Glutamatergic neuron (in vitro differentiated cells): Measurements from ENCODE around the gene LLGL2. TPM values are rescaled to one million over a fixed set of nuclear protein-coding genes. Genes with fewer than 3 reads are reported as not detected.

Experiments
- DNase-seq: peaks from one replicate; pipeline ENCODE4 v3.0.0; 2022
- H3K27ac Mint-ChIP-seq: one replicate; pipeline ENCODE4 v1.8.0; 2020; ENCODE audit warnings: mild to moderate bottlenecking, mixed read lengths, inconsistent platforms; ENCODE audit not compliant: unreplicated experiment
- H3K27me3 Mint-ChIP-seq: one replicate; pipeline ENCODE4 v1.8.0; 2020; ENCODE audit warnings: mild to moderate bottlenecking, moderate library complexity, mixed read lengths, inconsistent platforms; ENCODE audit not compliant: unreplicated experiment
- H3K36me3 Mint-ChIP-seq: one replicate; pipeline ENCODE4 v1.8.0; 2020; ENCODE audit warnings: mild to moderate bottlenecking, mixed read lengths, inconsistent platforms; ENCODE audit not compliant: unreplicated experiment
- H3K4me1 Mint-ChIP-seq: one replicate; pipeline ENCODE4 v1.8.0; 2020; ENCODE audit warnings: mild to moderate bottlenecking, low read depth, mixed read lengths, inconsistent platforms; ENCODE audit not compliant: unreplicated experiment
- H3K4me3 Mint-ChIP-seq: one replicate; pipeline ENCODE4 v1.8.0; 2020; ENCODE audit warnings: mild to moderate bottlenecking, mixed read lengths, inconsistent platforms; ENCODE audit not compliant: unreplicated experiment
- H3K9me3 Mint-ChIP-seq: one replicate; pipeline ENCODE4 v1.8.0; 2020; ENCODE audit warnings: mild to moderate bottlenecking, moderate library complexity, mixed read lengths, inconsistent platforms; ENCODE audit not compliant: unreplicated experiment
- CTCF ChIP-seq: fragments of 200-600 bp; sonication (generic); IDR thresholded peaks from one replicate; pipeline ENCODE4 v1.5.0; 2021; ENCODE audit not compliant: partially characterized antibody, unreplicated experiment
- total RNA-seq: library from RNA; stranded (reverse); fragmentation: NEBNext Ultra II Directional; extraction: Animal tissue kit (Norgen Biotek cat#: 25700); gene quantifications from one replicate; pipeline ENCODE4 v1.2.1, GENCODE V29; 2021; ENCODE audit not compliant: unreplicated experiment

LLGL2 gene
- total RNA-seq, 1 donor from 2014 or later = 4.8 TPM

- peak; percentile 78 for TF ChIP-seq CTCF
- peaks cover 4% of the 10 kb centered on the region for H3K9me3 Mint-ChIP-seq
- H3K27me3 Mint-ChIP-seq = no peaks in the 10 kb centered on the region
- H3K36me3 Mint-ChIP-seq = no peaks in the 10 kb centered on the region
- peak; percentile 74 for DNase-seq
- no peaks in the 10 kb centered on the region for H3K4me1 Mint-ChIP-seq
- H3K27ac Mint-ChIP-seq = no peak overlapping the region
- H3K4me3 Mint-ChIP-seq = no peak overlapping the region
These were observed 75.8 kb downstream of the LLGL2 start for GRCh38 chr17:75601057-75601987.

- H3K9me3 Mint-ChIP-seq = peaks cover 1% of the 10 kb centered on the region
- no peak overlapping the region for H3K4me3 Mint-ChIP-seq
- peaks cover 5% of the 10 kb centered on the region for H3K4me1 Mint-ChIP-seq
- no peaks in the 10 kb centered on the region for H3K36me3 Mint-ChIP-seq
- no peak for DNase-seq
- TF ChIP-seq CTCF = no peak
- no peak overlapping the region for H3K27ac Mint-ChIP-seq
- H3K27me3 Mint-ChIP-seq = no peaks in the 10 kb centered on the region
These were observed 77.1 kb downstream of the LLGL2 start for GRCh38 chr17:75602644-75603043.

GRCh38 chr17:75603123-75603522 lies 77.6 kb downstream of the LLGL2 start:
- Mint-ChIP-seq H3K4me1 (peaks cover 5% of the 10 kb centered on the region), H3K4me3 (no peak overlapping the region), H3K27me3 (no peaks in the 10 kb centered on the region), H3K36me3 (no peaks in the 10 kb centered on the region), H3K9me3 (peaks cover 1% of the 10 kb centered on the region), H3K27ac (no peak overlapping the region)
- DNase-seq = no peak
- no peak for TF ChIP-seq CTCF

- peaks cover 5% of the 10 kb centered on the region for H3K4me1 Mint-ChIP-seq
- H3K27ac Mint-ChIP-seq = no peak overlapping the region
- no peaks in the 10 kb centered on the region for H3K36me3 Mint-ChIP-seq
- H3K4me3 Mint-ChIP-seq = no peak overlapping the region
- no peaks in the 10 kb centered on the region for H3K27me3 Mint-ChIP-seq
- TF ChIP-seq CTCF = no peak
- peaks cover 1% of the 10 kb centered on the region for H3K9me3 Mint-ChIP-seq
- DNase-seq = no peak
These were observed 78.7 kb downstream of the LLGL2 start for GRCh38 chr17:75604034-75604695.

- peaks cover 5% of the 10 kb centered on the region for H3K4me1 Mint-ChIP-seq
- peaks cover 1% of the 10 kb centered on the region for H3K9me3 Mint-ChIP-seq
- no peaks in the 10 kb centered on the region for H3K27me3 Mint-ChIP-seq
- H3K4me3 Mint-ChIP-seq = no peak overlapping the region
- no peaks in the 10 kb centered on the region for H3K36me3 Mint-ChIP-seq
- TF ChIP-seq CTCF = no peak
- no peak overlapping the region for H3K27ac Mint-ChIP-seq
- DNase-seq = no peak
These were observed 80.3 kb downstream of the LLGL2 start for GRCh38 chr17:75605790-75606189.
